Measurements from ENCODE around the gene ACTN3.
"Not testable (repeated sequence)": the region's sequence is repeated elsewhere in the genome, so short reads cannot be mapped to it uniquely, and the experiment has no call there.

Gene ACTN3

DNA sequence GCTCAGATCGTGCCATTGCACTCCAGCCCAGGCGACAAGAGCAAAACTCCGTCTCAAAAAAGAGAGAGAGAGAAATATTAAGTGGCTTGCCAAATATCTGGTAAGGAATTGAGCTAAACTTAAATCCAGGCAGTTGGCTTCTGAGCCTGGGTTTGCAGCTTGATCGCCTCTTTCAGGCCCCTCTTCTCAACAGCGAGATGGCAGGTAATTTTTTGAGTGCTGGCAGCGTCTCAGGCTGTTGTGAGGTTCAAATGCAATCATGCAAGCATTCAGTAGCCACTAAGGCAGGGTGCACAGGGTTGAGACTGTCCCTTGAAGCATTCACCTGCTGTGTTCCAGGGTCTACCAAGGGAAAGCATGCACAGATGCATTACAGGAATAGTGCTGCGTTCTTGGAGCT lies 22.4 kb downstream of the ACTN3 start:
- DNase-seq (ENCODE audit: insufficient read length), result no peak
- FAIRE-seq, result no peak
- no peak for TF ChIP-seq TAF1 (IDR thresholded peaks at IDR 0.05; ENCODE audit: borderline replicate concordance, low read depth, low read length)
- no peak for TF ChIP-seq POLR2AphosphoS5 (IDR thresholded peaks at IDR 0.05; ENCODE audit: low read depth, low read length)
- no peak for TF ChIP-seq POLR2A (IDR thresholded peaks at IDR 0.05; ENCODE audit: low read depth, low read length)

DNA sequence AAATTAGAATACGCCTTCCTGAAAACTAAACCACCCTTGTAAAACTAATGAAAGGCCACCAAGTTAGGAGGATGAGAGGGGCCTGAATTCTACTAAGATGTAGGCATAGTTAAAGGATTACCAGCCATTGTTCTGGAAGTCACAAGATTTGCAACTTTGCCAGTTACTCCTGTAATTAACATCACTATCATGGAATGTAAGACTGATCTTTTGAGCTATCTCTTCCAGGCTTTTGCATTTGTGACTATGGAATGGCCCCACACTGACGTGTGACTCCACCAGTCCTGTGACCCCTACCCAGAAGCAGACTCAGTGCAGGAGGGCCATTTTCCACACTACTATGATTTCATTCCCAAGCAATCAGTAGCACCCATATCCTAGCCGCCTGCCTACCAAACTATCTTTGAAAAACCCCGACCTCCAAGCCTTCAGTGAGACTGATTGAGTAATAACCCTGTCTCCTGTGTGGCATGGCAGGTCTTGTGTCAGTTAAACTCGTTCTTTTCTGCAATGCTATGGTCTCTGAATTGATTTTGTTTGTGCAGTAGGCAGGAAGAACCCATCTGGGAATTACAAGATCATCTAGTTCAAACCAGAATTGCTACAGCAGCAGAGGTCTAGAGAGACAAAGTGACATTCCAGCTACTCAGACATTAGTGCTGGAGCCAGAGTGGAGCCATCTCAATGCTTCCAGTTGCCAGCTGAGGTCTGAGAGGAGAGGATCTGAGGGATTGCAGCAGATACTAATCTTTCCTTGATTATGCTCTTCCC lies 23.6 kb downstream of the ACTN3 start:
- FAIRE-seq (no peak), DNase-seq (ENCODE audit: insufficient read length) (no peak)
- no peak for TF ChIP-seq POLR2AphosphoS5 (IDR thresholded peaks at IDR 0.05; ENCODE audit: low read depth, low read length)
- TF ChIP-seq POLR2A (IDR thresholded peaks at IDR 0.05; ENCODE audit: low read depth, low read length), result no peak
- TF ChIP-seq TAF1 (IDR thresholded peaks at IDR 0.05; ENCODE audit: borderline replicate concordance, low read depth, low read length), result no peak

DNA sequence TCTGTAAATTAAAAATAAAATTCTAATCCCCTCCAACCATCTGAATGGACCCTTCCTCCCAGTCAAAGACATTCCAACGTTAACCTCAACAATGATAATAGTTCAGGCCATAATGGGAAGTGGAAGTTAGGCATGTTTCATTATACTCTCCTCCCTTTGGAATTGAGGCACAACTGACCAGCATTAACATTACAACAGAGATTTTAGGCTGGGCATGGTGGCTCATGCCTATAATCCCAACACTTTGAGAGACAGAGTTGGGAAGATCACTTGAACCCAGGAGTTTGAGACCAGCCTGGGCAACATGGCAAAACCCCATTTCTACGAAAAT lies 24.1 kb downstream of the ACTN3 start:
- FAIRE-seq (no peak), DNase-seq (ENCODE audit: insufficient read length) (no peak)
- TF ChIP-seq TAF1 (IDR thresholded peaks at IDR 0.05; ENCODE audit: borderline replicate concordance, low read depth, low read length), result no peak
- no peak for TF ChIP-seq POLR2A (IDR thresholded peaks at IDR 0.05; ENCODE audit: low read depth, low read length)
- no peak for TF ChIP-seq POLR2AphosphoS5 (IDR thresholded peaks at IDR 0.05; ENCODE audit: low read depth, low read length)

DNA sequence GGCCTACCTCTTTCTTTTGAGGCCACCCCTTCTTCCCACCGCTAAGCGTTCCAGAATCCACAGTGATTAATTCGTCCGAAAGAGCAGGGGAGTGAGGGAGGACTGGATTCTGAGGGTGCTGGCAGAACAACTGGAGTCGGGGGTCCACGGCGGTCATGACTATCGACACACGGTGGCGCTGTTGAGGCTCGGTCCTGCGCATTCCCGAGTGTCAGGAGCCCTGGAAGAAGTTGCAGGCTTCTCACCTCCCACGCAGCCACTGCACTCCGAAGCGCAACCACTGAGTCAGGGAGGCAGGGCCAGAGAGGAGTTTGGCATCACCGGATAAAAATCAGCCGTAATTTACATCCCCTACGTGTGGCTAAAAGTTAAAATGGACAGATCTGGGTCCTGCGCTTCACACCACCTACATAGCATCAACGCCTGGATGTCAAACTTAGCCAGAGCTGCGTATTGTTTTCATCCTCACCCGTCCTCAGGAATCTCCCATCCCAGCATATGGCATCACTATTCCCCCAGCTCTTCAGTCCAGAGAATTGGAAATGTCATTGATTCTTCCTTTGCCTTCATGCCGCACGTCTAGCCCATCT lies 32.4 kb downstream of the ACTN3 start:
- peak; percentile 88 for FAIRE-seq
- peak; percentile 79 for DNase-seq (ENCODE audit: insufficient read length)

DNA sequence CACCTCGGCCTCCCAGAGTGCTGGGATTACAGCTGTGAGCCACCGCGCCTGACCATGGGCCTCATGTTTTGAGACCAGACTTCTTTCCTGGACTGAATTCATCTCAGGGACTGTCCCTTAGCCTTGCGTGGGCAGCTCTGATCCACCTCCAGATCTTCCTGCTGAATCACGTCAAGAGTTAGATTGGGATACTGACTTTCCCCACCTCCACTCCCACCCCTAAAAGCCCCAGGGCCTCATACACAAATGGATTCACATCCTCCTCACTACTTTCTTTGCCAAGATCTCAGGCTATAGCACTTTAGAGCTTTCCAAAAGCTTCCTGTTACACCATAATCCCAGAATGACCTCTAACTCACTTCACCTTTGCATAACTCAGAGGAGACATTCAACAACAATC lies 34.1 kb downstream of the ACTN3 start:
- TF ChIP-seq POLR2A (IDR thresholded peaks at IDR 0.05; ENCODE audit: low read depth, low read length) (no peak), TAF1 (IDR thresholded peaks at IDR 0.05; ENCODE audit: borderline replicate concordance, low read depth, low read length) (no peak), POLR2AphosphoS5 (IDR thresholded peaks at IDR 0.05; ENCODE audit: low read depth, low read length) (no peak)
- DNase-seq (ENCODE audit: insufficient read length), result no peak
- FAIRE-seq, result no peak

More for the DNA sequence above, 32.4 kb downstream of the ACTN3 start:
- TF ChIP-seq TAF1 (IDR thresholded peaks at IDR 0.05; ENCODE audit: borderline replicate concordance, low read depth, low read length), result no peak
- no peak for TF ChIP-seq POLR2AphosphoS5 (IDR thresholded peaks at IDR 0.05; ENCODE audit: low read depth, low read length)
- TF ChIP-seq POLR2A (IDR thresholded peaks at IDR 0.05; ENCODE audit: low read depth, low read length), result no peak

DNA sequence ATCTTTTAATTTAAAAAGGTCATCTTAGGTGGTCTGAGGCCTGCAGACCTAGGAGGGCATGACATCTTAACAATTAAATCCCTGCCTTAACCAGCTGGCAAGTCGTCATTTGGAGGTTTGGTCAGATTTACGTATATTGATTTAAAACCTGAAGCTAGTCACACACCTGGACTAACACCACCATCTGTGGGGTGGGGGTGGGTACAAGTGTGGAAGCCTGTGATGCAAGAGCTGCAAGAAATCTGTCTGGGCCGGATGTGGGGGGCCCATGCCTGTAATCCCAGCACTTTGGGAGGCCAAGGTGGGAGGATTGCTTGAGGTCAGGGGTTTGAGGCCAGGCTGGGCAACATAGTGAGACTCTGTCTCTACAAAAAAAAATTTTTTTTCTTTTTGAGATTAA lies 34.6 kb downstream of the ACTN3 start:
- FAIRE-seq, result no peak
- no peak for TF ChIP-seq POLR2AphosphoS5 (IDR thresholded peaks at IDR 0.05; ENCODE audit: low read depth, low read length)
- no peak for TF ChIP-seq TAF1 (IDR thresholded peaks at IDR 0.05; ENCODE audit: borderline replicate concordance, low read depth, low read length)
- DNase-seq (ENCODE audit: insufficient read length), result no peak

DNA sequence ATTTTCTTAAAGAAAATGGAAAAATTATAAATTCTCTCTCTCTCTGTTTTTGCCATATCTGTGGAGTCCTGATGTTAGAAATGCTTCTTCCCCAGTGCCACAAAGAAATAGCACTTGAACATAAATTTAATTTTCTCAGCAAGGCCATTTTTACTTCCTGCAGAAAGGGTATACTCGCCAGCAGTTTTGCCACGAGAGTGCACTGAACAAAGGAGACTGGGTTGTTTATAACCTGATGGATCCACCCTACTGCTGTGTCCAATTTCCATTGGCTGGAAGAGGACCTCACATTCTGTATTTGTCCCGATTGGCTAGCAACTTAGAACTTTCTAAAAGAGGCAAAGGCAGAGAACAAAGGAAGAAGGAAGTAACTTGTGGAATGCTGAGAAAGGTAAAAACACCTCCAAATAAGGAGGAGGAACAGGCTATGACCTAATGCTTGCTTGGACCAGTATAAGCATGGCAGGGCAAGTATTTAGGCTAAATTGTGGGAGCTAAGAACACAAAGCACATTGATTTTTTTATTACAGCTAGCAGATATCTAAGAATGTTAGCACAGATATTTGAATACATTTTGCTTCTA lies 36.0 kb downstream of the ACTN3 start:
- FAIRE-seq, result not testable (repeated sequence)

DNA sequence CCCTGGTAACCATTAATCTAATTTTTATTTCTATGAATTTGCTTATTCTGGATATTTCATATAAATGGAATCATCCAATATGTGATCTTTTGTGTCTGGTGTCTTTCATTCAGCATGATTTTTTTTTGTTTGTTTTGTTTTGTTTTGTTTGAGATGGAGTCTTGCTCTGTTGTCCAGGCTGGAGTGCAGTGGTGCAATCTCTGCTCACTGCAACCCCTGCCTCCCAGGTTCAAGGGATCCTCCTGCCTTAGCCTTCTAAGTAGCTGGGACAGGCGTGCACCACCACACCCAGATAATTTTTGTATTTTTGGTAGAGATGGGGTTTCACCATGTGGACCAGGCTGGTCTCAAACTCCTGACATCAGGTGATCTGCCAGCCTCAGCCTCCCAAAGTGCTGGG lies 38.7 kb downstream of the ACTN3 start:
- not testable (repeated sequence) for DNase-seq (ENCODE audit: insufficient read length); FAIRE-seq

More for the DNA sequence above, 36.0 kb downstream of the ACTN3 start:
- DNase-seq (ENCODE audit: insufficient read length), result not testable (repeated sequence)

DNA sequence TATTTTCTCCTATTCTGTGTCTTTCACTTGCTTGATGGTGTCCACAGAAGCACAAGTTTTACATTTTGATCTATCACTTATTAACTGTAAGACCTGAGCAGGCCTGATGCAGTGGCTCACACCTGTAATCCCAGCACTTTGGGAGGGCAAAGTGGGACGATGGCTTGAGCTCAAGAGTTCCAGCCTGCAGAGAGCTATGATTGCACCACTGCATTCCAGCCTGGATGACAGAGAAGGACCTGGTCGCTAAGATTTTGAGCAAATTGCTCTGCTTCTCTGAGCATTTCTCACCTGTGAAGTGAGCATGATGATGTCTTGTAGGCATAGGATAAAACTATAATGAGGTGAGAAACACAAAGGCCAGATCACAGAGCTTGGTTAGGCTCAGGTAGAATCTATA lies 39.4 kb downstream of the ACTN3 start:
- DNase-seq (ENCODE audit: insufficient read length), result no peak
- no peak for FAIRE-seq
- TF ChIP-seq POLR2A (IDR thresholded peaks at IDR 0.05; ENCODE audit: low read depth, low read length), result no peak
- TF ChIP-seq TAF1 (IDR thresholded peaks at IDR 0.05; ENCODE audit: borderline replicate concordance, low read depth, low read length), result no peak
- no peak for TF ChIP-seq POLR2AphosphoS5 (IDR thresholded peaks at IDR 0.05; ENCODE audit: low read depth, low read length)

DNA sequence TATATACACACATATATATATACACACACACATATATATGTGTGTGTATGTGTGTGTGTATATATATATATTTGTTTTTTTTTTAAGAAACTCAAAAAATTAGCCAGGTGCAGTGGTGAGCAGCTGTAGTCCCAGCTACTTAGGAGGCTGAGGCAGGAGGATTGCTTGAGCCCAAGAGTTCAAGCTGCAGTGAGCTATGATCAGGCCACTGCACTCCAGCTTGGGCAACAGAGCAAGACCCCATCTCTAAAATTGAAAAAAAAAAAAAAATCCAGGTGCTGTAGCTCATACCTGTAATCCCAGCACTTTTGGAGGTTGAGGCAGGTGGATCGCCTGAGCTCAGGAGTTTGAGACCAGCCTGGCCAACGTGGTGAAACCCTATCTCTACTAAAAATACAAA lies 42.6 kb downstream of the ACTN3 start:
- not testable (repeated sequence) for DNase-seq (ENCODE audit: insufficient read length); FAIRE-seq

DNA sequence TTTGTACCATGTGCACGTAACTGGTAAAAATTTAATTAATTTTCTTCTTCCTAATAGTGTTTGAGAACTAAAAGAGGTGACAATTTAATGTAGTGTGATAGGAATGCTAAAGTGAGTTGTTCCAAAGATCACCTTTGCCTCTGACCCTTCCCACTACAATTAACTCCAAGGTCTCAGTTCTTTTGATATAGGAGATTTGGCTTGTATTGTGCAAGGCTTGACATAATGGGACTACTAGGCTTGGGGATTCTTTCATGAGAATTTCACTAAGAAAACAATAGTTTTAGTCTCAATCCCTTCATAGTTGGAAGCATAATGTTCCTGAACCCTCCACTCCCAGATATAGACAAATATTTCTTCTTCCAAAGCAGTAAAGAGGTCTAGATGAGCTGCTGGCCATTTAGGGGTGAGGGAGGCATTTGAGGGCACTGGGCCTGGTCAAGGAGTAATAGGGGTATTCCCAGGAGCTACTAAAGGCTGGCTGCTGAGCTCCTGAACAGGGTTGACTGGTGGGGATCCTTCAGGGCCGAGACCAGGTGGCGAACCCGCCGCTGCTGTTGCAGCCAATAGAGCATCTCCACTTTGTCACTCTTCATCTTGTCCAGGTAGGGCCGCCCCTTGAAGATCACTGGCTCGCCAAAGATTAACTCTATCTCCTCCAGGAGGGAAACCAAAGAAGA lies 43.4 kb downstream of the ACTN3 start:
- FAIRE-seq (no peak), DNase-seq (ENCODE audit: insufficient read length) (no peak)
- TF ChIP-seq TAF1 (IDR thresholded peaks at IDR 0.05; ENCODE audit: borderline replicate concordance, low read depth, low read length) (no peak), POLR2A (IDR thresholded peaks at IDR 0.05; ENCODE audit: low read depth, low read length) (no peak), POLR2AphosphoS5 (IDR thresholded peaks at IDR 0.05; ENCODE audit: low read depth, low read length) (no peak)

DNA sequence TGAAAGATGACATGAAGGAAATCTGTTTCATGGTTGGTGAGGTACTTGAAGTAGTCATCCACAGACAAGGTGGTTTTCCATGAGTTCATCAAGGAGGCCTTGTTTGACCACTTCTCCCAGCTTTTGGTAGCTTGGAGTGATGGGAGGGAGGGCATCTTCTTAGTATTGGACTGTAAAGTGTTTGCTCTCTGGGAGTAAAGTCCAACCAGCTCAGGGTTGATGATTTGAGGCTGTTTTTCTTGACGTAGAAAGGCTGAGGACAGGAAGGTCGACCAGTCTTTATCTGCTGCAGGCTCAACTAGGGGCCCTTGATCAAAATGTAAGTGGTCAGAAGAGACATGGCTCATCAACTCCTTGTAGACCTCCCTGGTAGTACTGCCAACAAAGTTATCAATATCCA lies 44.5 kb downstream of the ACTN3 start:
- FAIRE-seq (no peak), DNase-seq (ENCODE audit: insufficient read length) (no peak)
- no peak for TF ChIP-seq POLR2AphosphoS5 (IDR thresholded peaks at IDR 0.05; ENCODE audit: low read depth, low read length)
- no peak for TF ChIP-seq POLR2A (IDR thresholded peaks at IDR 0.05; ENCODE audit: low read depth, low read length)
- no peak for TF ChIP-seq TAF1 (IDR thresholded peaks at IDR 0.05; ENCODE audit: borderline replicate concordance, low read depth, low read length)

Data from GM12892 (cell line).